Mesothelial cell of epicardium (in vitro differentiated cells): ENCODE results near the gene FNBP1. TPM values are rescaled to one million over a fixed set of nuclear protein-coding genes. Genes with fewer than 3 reads are reported as not detected.

Experiments
- DNase-seq, 2 experiments: peaks; one replicate each; pipeline ENCODE4 v3.0.0; 2021; ENCODE audit warnings: low spot score in 2 of 2; ENCODE audit not compliant: unreplicated experiment in 2 of 2
- H3K27ac Mint-ChIP-seq: 2 replicates; pipeline ENCODE4 v1.8.0; 2021; ENCODE audit warnings: mixed read lengths
- H3K27me3 Mint-ChIP-seq: 2 replicates; pipeline ENCODE4 v1.8.0; 2021; ENCODE audit warnings: low read depth, mixed read lengths
- H3K36me3 Mint-ChIP-seq: 2 replicates; pipeline ENCODE4 v1.8.0; 2021; ENCODE audit warnings: mixed read lengths
- H3K4me1 Mint-ChIP-seq: 2 replicates; pipeline ENCODE4 v1.8.0; 2021; ENCODE audit warnings: mixed read lengths
- H3K4me3 Mint-ChIP-seq: 2 replicates; pipeline ENCODE4 v1.8.0; 2021; ENCODE audit warnings: mild to moderate bottlenecking, moderate library complexity, mixed read lengths
- H3K9me3 Mint-ChIP-seq: 2 replicates; pipeline ENCODE4 v1.8.0; 2021; ENCODE audit warnings: mixed read lengths
- total RNA-seq: library from RNA; stranded (reverse); gene quantifications from 3 replicates; pipeline ENCODE4 v1.2.1, GENCODE V29; 2021
- TF ChIP-seq, protein P1 (sequence below): fragments of 200-600 bp; sonication (generic); IDR thresholded peaks from one replicate; pipeline ENCODE4 v1.5.0; 2021; ENCODE audit warnings: antibody characterized with exemption; ENCODE audit not compliant: unreplicated experiment

FNBP1 gene
- total RNA-seq, 1 donor from 2014 or later: 52.4 TPM

DNA sequence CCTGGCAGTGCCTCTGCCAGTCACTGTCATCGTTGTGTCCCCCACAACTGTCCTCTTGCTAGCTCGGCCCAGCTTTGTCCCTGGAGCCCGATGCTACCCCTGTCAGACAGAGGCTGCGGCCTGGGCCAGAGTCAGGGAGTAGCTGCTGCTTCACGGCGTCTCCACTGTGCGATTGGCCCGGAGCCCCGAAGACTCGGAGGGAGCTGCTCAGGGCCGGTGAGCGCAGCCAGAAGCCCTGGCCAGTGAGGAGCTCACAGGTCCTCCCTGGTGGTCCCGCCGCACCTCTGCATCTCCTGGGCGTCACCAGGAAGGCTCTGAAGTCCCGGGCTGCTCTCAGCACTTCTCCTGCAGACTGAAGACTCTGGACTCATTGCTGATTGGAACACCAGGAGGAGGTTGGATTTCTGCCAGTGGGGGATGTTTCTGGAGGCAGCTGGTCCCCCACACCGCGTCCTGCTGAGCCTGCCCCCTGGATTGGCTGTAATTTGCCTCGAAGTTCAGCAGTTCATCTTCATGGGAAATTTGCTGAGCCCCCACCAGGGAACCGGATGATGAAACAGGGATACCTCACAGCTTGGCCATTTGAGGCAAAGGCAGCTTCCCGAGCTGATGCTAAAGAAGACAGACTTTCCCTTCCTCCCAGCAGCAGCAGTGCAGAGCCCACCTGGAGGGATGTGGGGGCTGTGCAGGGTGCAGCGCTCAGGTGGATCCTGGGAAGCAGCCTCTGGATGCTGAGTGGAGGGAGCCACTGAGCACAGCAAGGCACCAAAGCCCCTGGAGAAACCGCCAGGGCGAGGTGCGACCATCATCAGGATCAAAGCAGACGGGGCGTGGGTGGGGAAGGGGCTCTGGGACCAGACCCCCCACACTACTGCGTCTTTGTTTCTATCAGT, 162.1 kb downstream of the FNBP1 start:
- H3K27me3 Mint-ChIP-seq: no peaks in the 10 kb centered on the region
- TF ChIP-seq, protein P1, sequence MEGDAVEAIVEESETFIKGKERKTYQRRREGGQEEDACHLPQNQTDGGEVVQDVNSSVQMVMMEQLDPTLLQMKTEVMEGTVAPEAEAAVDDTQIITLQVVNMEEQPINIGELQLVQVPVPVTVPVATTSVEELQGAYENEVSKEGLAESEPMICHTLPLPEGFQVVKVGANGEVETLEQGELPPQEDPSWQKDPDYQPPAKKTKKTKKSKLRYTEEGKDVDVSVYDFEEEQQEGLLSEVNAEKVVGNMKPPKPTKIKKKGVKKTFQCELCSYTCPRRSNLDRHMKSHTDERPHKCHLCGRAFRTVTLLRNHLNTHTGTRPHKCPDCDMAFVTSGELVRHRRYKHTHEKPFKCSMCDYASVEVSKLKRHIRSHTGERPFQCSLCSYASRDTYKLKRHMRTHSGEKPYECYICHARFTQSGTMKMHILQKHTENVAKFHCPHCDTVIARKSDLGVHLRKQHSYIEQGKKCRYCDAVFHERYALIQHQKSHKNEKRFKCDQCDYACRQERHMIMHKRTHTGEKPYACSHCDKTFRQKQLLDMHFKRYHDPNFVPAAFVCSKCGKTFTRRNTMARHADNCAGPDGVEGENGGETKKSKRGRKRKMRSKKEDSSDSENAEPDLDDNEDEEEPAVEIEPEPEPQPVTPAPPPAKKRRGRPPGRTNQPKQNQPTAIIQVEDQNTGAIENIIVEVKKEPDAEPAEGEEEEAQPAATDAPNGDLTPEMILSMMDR: no peak
- DNase-seq: no peak
- no peak overlapping the region for H3K27ac Mint-ChIP-seq
- peaks cover 18% of the 10 kb centered on the region for H3K4me1 Mint-ChIP-seq
- peaks cover 10% of the 10 kb centered on the region for H3K36me3 Mint-ChIP-seq
- H3K4me3 Mint-ChIP-seq: no peak overlapping the region
- H3K9me3 Mint-ChIP-seq: no peaks in the 10 kb centered on the region

DNA sequence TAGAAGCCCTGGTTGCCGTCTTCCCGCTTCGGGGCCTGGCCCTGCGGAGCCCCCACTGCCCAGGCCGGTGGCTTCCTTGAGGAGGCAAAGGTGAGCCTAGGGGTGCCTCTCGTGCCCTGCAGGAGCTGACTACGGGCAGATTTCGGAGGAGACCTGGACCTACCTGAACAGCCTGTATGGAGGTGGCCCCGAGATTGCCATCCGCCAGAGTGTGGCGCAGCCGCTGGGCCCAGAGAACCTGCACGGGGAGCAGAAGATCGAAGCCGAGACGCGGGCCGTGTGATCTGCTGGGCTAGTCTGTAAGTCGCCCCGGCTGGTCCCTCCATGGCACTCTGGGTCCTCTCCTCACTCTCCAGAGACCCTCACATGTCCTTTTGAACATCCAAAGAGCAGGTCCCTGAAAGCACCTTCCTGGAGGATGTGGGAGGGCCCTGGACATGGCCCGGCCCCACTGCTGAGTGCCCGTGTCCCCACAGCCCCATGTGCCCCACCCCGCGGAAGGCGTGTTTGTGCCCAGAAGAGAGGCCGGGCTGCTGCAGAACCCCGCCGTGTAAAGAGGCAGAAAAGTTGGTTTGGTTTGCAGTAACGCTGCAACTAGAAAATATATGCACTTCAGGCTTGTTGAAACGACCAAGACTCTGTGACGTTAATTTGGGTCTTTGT, 162.9 kb downstream of the FNBP1 start:
- TF ChIP-seq, protein P1: no peak
- H3K27ac Mint-ChIP-seq: no peak overlapping the region

DNA sequence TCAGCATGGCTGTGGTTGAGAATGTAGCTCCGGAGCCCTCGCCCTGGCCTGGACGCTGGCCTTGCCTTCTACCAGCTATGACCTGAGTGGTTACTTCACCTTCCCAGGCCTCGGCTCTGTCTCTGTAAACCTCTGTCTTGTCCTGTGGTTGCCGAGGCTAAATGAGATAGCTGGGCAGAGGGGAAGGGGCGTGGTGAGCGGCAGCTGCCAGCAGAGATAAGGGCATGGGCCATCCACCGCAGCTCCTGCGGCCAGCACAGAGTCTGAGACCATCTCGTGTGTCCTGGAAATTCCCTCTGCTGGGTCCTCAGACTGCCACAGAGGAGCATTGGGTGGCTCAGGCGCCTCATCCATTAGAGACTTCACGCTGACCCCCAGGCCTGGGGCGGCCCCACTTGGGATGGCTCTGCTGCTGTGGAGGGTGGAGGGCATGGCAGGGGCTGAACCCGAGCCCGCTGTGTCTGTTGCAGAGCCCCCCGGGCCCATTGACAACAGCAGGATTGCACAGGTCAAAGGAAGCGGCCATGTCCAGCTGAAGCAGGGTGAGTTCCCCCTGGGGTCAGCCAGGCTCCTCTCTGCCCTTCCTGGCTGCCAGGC, 163.8 kb downstream of the FNBP1 start:
- Mint-ChIP-seq H3K4me1 (peaks cover 3% of the 10 kb centered on the region), H3K27me3 (no peaks in the 10 kb centered on the region), H3K4me3 (no peak overlapping the region), H3K36me3 (peaks cover 16% of the 10 kb centered on the region), H3K27ac (no peak overlapping the region), H3K9me3 (no peaks in the 10 kb centered on the region)
- TF ChIP-seq, protein P1: no peak
- DNase-seq: no peak

More for the DNA sequence above, 162.9 kb downstream of the FNBP1 start:
- H3K4me1 Mint-ChIP-seq: peaks cover 12% of the 10 kb centered on the region
- DNase-seq: no peak
- H3K9me3 Mint-ChIP-seq: no peaks in the 10 kb centered on the region
- H3K27me3 Mint-ChIP-seq: no peaks in the 10 kb centered on the region
- H3K36me3 Mint-ChIP-seq: peaks cover 10% of the 10 kb centered on the region
- no peak overlapping the region for H3K4me3 Mint-ChIP-seq

DNA sequence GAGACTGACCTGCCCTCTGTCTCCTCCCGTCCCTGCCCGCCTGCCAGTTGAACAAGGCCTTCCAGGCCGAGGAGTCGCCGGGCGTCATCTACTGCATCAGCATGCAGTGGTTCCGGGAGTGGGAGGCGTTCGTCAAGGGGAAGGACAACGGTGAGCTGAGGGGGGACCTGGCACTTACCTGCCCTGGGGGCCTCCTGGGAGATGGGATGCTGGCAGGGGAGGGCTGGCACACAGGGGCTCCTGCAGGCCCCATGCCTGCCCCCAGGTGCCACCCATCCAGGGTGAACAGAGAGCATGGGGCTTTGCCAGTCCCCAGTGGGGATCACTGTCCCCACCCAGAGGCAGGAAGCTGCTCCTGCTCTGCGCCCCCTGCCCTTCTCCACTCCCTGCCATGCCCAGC, 164.7 kb downstream of the FNBP1 start:
- TF ChIP-seq, protein P1: no peak
- Mint-ChIP-seq H3K4me3 (no peak overlapping the region), H3K9me3 (no peaks in the 10 kb centered on the region), H3K4me1 (no peaks in the 10 kb centered on the region), H3K27ac (no peak overlapping the region), H3K27me3 (no peaks in the 10 kb centered on the region), H3K36me3 (peaks cover 20% of the 10 kb centered on the region)
- no peak for DNase-seq

DNA sequence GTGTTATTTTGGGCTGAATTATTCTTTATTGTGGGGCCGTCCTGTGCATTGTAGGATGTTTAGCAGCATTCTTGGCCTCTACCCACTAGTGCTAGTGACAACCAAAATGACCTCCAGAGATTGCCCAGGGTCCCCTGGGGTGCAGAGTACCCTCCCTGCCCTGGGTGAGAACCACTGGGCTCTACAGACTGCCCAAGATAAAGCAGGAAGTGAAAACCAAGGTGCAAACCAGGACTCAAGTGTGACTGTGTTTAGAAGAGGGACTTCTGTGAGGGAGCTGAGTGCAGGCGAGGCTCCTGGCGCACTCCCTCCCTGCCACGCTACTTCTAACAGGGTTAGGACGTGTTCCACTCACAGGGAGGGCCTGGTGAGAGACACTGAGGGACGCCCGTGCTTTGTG, 166.2 kb downstream of the FNBP1 start:
- TF ChIP-seq, protein P1: no peak
- no peak for DNase-seq
- Mint-ChIP-seq H3K36me3 (peaks cover 17% of the 10 kb centered on the region), H3K27me3 (no peaks in the 10 kb centered on the region), H3K4me1 (no peaks in the 10 kb centered on the region), H3K9me3 (no peaks in the 10 kb centered on the region), H3K4me3 (no peak overlapping the region), H3K27ac (no peak overlapping the region)
